ENCODE data around the gene CATSPERE.

- TF ChIP-seq, protein P1, sequence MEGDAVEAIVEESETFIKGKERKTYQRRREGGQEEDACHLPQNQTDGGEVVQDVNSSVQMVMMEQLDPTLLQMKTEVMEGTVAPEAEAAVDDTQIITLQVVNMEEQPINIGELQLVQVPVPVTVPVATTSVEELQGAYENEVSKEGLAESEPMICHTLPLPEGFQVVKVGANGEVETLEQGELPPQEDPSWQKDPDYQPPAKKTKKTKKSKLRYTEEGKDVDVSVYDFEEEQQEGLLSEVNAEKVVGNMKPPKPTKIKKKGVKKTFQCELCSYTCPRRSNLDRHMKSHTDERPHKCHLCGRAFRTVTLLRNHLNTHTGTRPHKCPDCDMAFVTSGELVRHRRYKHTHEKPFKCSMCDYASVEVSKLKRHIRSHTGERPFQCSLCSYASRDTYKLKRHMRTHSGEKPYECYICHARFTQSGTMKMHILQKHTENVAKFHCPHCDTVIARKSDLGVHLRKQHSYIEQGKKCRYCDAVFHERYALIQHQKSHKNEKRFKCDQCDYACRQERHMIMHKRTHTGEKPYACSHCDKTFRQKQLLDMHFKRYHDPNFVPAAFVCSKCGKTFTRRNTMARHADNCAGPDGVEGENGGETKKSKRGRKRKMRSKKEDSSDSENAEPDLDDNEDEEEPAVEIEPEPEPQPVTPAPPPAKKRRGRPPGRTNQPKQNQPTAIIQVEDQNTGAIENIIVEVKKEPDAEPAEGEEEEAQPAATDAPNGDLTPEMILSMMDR (IDR thresholded peaks at IDR 0.05): no peak
- no peak for TF ChIP-seq POLR2A (IDR thresholded peaks at IDR 0.05)
These were observed 24.6 kb upstream of the CATSPERE start for GRCh38 chr1:244436336-244437085.

All from adrenal gland (tissue), 5 donors.